Measurements from ENCODE around the gene TMEM132A. TPM values are rescaled to one million over a fixed set of nuclear protein-coding genes. Genes with fewer than 3 reads are reported as not detected.
"Not testable (repeated sequence)": the region's sequence is repeated elsewhere in the genome, so short reads cannot be mapped to it uniquely, and the experiment has no call there.

The TMEM132A gene
- total RNA-seq, 1 donor from 2014 or later, result 6.7 TPM

DNA sequence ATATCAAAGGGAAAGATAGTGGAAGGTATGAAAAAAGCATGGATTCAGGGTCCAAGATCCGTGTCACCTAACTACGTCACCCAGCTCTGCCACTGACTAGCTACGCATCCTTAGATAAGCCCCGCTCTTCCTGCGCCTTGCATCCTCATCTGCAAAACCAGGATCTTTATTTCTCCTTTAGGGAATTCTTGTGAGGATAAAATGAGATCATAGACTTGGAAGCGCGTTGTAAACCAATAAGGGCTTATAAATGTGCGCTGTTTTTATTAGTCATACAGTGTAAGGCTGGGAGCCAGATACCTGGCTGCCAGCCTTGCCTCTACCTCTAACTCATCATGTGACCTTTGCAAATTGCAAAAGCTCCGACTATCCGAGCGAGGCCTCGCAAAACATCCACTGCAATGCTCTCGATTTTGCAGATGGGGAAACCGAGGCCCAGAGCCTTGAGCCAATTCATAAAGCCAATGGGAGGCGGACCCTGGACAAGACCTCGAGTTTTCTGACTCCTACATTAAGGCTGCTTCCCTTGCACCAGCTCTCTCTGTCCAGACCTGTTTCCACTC is 18.6 kb upstream of the TMEM132A start:
- no peak for DNase-seq (ENCODE audit: low spot score)

DNA sequence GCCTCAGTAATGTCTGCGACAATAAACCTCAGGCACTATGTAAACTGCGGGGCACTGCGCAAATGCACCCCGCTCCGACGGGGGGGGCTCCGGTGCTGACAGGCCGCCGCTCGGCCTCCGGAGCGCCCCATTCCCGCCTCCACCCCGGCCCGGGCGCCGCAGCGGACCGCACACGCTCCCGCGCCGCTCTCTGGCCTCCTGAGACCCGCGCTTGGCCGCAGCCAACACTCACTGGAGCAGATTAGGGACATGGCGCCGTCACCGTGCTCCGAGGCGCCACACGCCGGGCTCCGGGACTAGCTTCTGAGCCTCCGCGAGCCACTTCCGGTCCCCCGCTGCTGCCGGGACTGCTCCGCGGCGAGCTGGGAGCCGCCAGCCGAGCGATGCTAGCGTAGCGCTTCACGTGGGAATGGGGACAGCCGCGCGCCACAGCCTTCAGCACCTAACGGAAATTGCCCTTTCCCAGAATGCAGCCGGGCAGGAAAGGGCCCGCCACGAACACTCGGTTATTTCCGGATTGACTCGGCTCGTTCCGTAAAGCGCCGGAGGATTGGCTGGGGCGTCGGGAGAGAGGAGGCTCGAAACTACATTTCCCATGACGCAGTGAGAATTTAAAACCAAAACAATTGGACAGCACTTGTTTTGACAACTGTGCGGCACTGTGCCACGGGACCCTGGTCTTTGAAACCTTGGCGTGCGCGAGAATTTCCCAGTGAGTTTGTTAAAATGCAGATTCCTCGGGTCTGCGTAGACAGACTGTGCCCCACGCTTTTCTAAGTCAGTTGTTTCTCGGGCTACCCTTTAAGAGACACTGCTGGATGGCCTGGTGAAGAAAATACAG is 17.9 kb upstream of the TMEM132A start, which contains the start of gene PRPF19:
Gene PRPF19 (minus strand): TSS at position 454 of the 841 bp plus-strand sequence. CDS start 203 bp downstream, at position 251.
- DNase-seq (ENCODE audit: low spot score), result peak; percentile 97

DNA sequence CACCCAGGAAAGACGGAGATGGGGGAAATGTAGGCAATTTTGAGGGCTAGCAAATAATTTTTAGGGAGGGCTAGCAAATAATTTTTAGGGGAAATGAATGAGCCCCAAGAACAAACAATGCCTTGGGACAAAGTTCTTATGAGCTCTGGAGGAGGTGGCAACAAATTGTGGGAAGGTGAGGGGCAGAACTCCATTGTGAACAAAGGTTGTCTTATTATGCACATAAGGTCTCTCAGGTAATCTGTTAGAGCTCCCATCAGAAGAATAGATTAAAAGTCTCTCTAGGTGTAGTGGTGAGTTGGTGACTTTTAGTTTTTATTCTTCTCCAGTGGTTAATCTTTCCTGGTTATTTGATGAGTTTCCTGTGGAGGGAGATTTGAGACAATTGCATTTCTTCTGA is 15.5 kb upstream of the TMEM132A start:
- DNase-seq (ENCODE audit: low spot score), result no peak

DNA sequence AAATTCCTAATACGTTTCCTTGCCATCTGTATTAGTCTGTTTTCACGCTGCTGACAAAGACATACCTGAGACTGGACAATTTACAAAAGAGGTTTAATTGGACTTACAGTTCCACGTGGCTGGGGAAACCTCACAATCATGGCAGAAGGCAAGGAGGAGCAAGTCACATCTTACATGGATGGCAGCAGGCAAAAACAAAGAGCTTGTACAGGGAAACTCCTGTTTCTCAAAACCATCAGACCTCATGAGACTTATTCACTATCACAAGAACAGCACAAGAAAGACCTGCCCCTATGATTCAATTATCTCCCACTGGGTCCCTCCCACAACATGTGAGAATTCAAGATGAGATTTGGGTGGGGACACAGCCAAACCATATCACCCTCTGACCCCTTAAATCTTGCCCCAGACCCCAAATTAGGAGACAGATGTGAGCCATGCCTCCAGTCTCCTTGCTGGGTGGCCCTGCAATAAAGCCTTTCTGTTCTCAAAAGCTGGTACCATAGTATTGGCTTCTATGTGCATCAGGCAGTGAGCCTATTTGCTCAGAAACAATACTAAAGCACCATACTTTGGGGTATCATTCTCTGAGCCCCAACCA is 14.5 kb upstream of the TMEM132A start:
- DNase-seq (ENCODE audit: low spot score), result not testable (repeated sequence)

DNA sequence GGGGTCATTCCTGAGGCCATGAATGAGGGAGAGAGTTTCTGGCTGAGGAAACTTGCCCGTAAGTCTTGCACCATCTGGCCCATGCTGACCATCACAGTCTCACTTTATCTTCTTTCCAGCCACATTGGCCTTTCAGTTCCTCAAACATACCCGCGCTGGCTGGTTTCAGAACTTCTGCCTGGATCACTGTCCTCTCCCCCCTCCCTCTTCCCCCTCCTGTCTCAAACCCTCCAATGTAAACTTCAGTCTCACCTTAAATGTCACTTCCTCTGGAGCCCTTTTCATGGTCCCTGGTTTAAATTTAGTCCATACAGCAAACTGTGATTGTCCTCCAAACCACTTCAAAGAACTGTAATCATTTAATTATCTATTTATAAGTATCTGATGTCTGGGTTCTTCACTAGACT is 14.0 kb upstream of the TMEM132A start:
- DNase-seq (ENCODE audit: low spot score), result peak; percentile 39

DNA sequence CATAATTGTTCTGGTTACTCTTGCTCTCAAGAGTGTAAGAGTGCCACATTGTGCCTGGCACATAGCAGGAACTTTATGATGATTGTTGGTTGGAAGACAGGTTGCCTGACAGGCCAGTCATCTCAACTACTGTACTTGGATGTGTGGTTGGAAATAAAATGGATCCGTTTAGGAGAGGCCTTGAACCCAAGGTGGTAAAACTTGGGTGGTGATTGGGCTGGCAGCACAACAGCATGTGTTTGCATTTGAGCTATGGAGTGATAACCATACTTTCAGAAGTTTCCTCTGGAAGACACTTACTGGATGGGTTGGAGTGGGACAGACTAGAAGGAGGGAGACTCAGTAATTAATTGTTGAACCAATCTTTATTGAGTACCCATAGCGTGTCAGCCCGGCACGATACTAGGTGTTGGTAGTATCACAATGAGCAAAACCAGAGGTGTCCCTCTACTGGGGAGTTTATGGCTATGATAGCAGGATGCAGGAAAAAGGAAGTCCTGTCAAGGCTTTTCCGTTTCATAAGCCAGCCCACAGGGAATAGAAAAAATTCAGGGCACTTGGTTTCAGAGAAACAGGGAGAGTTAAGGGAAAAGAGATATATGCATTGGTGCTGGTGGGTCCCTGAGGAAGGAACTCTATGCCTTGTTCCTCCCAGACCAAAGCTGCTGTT is 13.4 kb upstream of the TMEM132A start:
- peak; percentile 64 for DNase-seq (ENCODE audit: low spot score)

- DNase-seq (ENCODE audit: low spot score), result no peak
Observed at GRCh38 chr11:60912223-60912850, 11.9 kb upstream of the TMEM132A start.

GRCh38 chr11:60912851-60913528 is 11.3 kb upstream of the TMEM132A start:
- DNase-seq (ENCODE audit: low spot score), result peak; percentile 74

DNA sequence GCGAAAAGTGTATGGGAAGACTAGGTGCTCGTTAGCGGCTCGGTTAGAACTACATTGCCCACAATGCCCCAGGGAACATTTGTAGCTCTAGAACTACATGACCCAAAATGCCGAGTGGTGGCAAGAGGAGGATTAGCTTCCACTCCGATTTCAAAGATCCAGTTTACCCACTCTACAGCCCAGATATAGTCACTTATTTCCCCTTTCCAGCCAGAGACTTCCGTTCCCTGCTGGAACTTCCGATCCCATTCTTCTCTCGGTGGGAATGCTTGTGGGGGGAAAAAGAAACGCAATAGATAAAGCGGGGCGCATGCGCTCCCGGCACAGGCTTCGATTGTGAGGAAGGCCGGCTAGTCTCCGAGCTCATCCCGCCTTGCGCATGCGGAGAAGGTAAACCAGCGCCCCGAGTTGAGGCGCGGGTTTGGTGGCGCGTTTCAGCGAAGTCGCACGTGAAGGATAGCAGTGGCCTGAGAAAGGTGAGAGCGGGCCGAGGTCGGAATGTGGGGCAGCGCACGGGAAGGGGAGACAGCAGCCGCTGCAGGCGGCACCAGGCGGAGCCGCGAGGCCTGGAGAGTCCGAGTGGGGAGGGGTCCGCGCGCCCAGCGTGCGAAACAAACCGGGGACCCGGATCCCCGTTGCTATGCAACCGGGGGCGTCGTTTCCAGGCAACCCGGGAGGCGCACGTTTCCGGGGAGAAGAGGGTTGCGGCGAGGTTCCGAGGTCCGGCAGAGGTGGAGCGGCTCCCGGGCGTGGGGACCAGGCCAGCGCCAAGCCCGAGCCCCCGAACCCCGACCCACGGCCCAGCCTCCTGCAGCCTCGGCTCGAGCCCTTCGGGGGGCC is 10.2 kb upstream of the TMEM132A start, which contains the start of gene TMEM109:
Gene TMEM109 (plus strand): TSS at position 366 of the 840 bp plus-strand sequence. CDS start 5,536 bp downstream, outside the sequence.
- peak; percentile 95 for DNase-seq (ENCODE audit: low spot score)

DNA sequence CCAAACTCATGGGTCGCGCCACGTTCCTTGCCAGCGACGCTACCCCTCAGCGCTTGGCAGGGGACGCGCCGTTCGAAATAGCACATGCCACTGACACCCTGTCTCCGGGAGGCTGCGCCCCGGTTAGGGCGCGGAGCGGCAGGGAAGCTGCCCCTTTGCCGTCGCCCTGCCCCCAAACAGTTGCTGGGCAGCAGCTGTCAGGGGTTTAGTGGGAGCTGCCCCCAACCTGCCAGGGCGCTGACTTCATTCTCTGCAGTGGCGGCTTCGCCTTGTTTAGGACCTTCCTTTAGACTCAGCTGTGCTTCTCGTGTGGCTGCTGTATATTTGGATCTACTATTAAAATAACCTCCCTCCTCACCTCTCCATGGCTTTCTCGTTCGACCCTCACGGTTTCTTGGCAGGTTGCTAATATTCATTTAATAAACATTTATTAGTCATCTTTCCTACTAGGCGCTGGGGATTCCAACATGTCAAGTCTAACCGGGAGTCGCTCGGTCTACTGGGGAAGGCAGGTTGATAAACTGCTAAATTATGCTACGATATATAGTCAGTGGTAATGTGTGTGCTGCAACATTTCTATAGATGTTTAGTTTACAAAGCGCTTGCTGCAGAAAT is 9.5 kb upstream of the TMEM132A start:
- DNase-seq (ENCODE audit: low spot score), result no peak

DNA sequence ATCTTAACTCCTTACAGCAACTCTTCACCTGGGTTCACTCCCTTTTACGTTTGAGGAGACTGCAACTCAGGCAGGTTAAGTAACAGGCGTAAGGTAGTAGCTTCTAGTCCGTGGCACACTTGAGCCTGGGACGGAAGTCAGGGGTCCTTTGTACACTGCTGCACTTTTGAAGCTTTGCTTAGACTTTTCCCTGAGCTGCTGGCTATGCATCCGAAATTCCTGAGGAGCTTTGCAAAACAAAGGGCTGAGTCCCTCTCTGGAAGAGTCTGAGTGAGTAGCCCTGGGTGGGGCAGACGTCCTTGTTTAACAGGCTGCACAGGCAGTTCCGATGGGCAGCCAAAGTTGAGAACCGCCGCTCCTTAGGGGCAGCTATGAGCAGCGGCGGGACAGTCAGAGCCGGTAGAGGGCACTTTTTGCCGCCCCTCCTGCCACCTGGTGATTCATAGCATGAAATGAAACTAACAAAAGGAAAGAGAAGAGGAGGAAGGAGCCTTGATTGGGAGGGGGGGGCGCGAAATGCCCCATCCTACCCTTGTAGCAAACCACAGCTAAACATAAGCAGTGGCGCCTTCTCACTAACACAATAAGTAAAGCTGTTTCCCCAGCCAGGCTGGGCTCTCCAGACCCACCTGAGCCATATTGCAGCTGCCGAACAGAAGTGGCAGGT is 8.9 kb upstream of the TMEM132A start:
- peak; percentile 89 for DNase-seq (ENCODE audit: low spot score)

- no peak for DNase-seq (ENCODE audit: low spot score)
Observed at GRCh38 chr11:60916669-60917206, 7.5 kb upstream of the TMEM132A start.

GRCh38 chr11:60917267-60917666 is 7.0 kb upstream of the TMEM132A start:
- DNase-seq (ENCODE audit: low spot score), result no peak

GRCh38 chr11:60918251-60918938 is 5.9 kb upstream of the TMEM132A start:
- no peak for DNase-seq (ENCODE audit: low spot score)

- no peak for DNase-seq (ENCODE audit: low spot score)
Observed at GRCh38 chr11:60918939-60919265, 5.4 kb upstream of the TMEM132A start.

GRCh38 chr11:60919320-60919719 is 4.9 kb upstream of the TMEM132A start:
- DNase-seq (ENCODE audit: low spot score), result no peak

GRCh38 chr11:60919956-60920355 is 4.3 kb upstream of the TMEM132A start:
- DNase-seq (ENCODE audit: low spot score), result no peak

GRCh38 chr11:60921259-60921658 is 3.0 kb upstream of the TMEM132A start:
- no peak for DNase-seq (ENCODE audit: low spot score)

Measured in mesenteric fat pad (tissue), 1 donor.